H1 (cell line): ENCODE measurements around the gene ZDHHC20. TPM values are rescaled to one million over a fixed set of nuclear protein-coding genes. Genes with fewer than 3 reads are reported as not detected.
A peak's percentile ranks its signal among the peaks of the same experiment; 100 is the strongest.

Experiments
- ATF3 ChIP-seq: IDR thresholded peaks from 2 replicates; pipeline ENCODE4 v1.6.1; 2011; ENCODE audit warnings: low read depth, mild to moderate bottlenecking, low read length; ENCODE audit not compliant: insufficient read depth
- BACH1 ChIP-seq: IDR thresholded peaks from 2 replicates; pipeline ENCODE4 v1.6.1; 2012; ENCODE audit warnings: low read length, improper control_type of control experiment
- BCL11A ChIP-seq, 2 experiments: IDR thresholded peaks; one replicate each; pipeline ENCODE4 v1.6.1; 2011; ENCODE audit warnings: low read depth in 2 of 2, low read length in 2 of 2, mild to moderate bottlenecking in 2 of 2
- BRCA1 ChIP-seq: IDR thresholded peaks from 2 replicates; pipeline ENCODE4 v1.6.1; 2012; ENCODE audit warnings: low read depth, low read length, improper control_type of control experiment
- CHD1 ChIP-seq: IDR thresholded peaks from 2 replicates; pipeline ENCODE4 v1.6.1; 2012; ENCODE audit warnings: low read depth, low read length, improper control_type of control experiment
- CHD2 ChIP-seq: IDR thresholded peaks from 2 replicates; pipeline ENCODE4 v1.6.1; 2012; ENCODE audit warnings: low read length, improper control_type of control experiment
- GTF2F1 ChIP-seq: IDR thresholded peaks from 2 replicates; pipeline ENCODE4 v1.6.1; 2012; ENCODE audit warnings: low read depth, low read length, improper control_type of control experiment, borderline replicate concordance
- KDM1A ChIP-seq: fragments of 200-600, 300-600 bp; sonication (generic); IDR thresholded peaks from 2 replicates; pipeline ENCODE4 v1.7.1; 2016; ENCODE audit warnings: mild to moderate bottlenecking, low read length, borderline replicate concordance
- KDM5A ChIP-seq: fragments of 200-600 bp; IDR thresholded peaks from 2 replicates; pipeline ENCODE4 v1.7.1; 2012; ENCODE audit warnings: mild to moderate bottlenecking, low read length, inconsistent platforms, mixed read lengths
- MAFK ChIP-seq: IDR thresholded peaks from 2 replicates; pipeline ENCODE4 v1.6.1; 2012; ENCODE audit warnings: low read depth, mild to moderate bottlenecking, improper control_type of control experiment, low read length
- PHF8 ChIP-seq: fragments of 200-600 bp; sonication (generic); conservative IDR thresholded peaks from 2 replicates; pipeline ENCODE4 v1.7.1; 2012; ENCODE audit warnings: low read depth, mild to moderate bottlenecking, inconsistent platforms, low read length, moderate library complexity
- POLR2A ChIP-seq, 2 experiments: IDR thresholded peaks; 1 replicate in 1 of 2; 2 replicates in 1 of 2; pipeline ENCODE4 v1.6.1; 2011; ENCODE audit warnings: low read depth in 2 of 2, low read length in 2 of 2, mild to moderate bottlenecking in 2 of 2; ENCODE audit errors: control extremely low read depth in 1 of 2
- POLR2AphosphoS5 ChIP-seq: IDR thresholded peaks from 2 replicates; pipeline ENCODE4 v1.6.1; 2011; ENCODE audit warnings: low read depth, low read length
- RBBP5 ChIP-seq: IDR thresholded peaks from 2 replicates; pipeline ENCODE4 v1.7.1; 2012; ENCODE audit warnings: low read depth, mild to moderate bottlenecking, inconsistent platforms, low read length, moderate library complexity, borderline replicate concordance
- RFX5 ChIP-seq: IDR thresholded peaks from 2 replicates; pipeline ENCODE4 v1.6.1; 2011; ENCODE audit warnings: low read depth, low read length, improper control_type of control experiment, borderline replicate concordance
- SIRT6 ChIP-seq: IDR thresholded peaks from one replicate; pipeline ENCODE4 v1.7.1; 2012; ENCODE audit warnings: low read length, inconsistent platforms
- SIX5 ChIP-seq: IDR thresholded peaks from 2 replicates; pipeline ENCODE4 v1.6.1; 2011; ENCODE audit warnings: mild to moderate bottlenecking, low read depth, low read length
- SP2 ChIP-seq: IDR thresholded peaks from 2 replicates; pipeline ENCODE4 v1.6.1; 2012; ENCODE audit warnings: mild to moderate bottlenecking, low read length, inconsistent platforms
- TAF1 ChIP-seq: IDR thresholded peaks from 2 replicates; pipeline ENCODE4 v1.6.1; 2011; ENCODE audit warnings: mild to moderate bottlenecking, low read depth, low read length
- TAF7 ChIP-seq: optimal IDR thresholded peaks from 2 replicates; pipeline ENCODE3; 2011; ENCODE audit warnings: low read depth, mild to moderate bottlenecking, inconsistent platforms, low read length, moderate library complexity, borderline replicate concordance
- TBP ChIP-seq: IDR thresholded peaks from 2 replicates; pipeline ENCODE4 v1.6.1; 2011; ENCODE audit warnings: low read depth, low read length, improper control_type of control experiment
- TCF12 ChIP-seq: IDR thresholded peaks from 2 replicates; pipeline ENCODE4 v1.6.1; 2011; ENCODE audit warnings: low read depth, mild to moderate bottlenecking, low read length
- TEAD4 ChIP-seq: IDR thresholded peaks from 2 replicates; pipeline ENCODE4 v1.6.1; 2012; ENCODE audit warnings: low read depth, low read length, inconsistent platforms, mixed read lengths
- USF2 ChIP-seq: IDR thresholded peaks from 2 replicates; pipeline ENCODE4 v1.6.1; 2011; ENCODE audit warnings: low read length, improper control_type of control experiment
- polyA plus RNA-seq, 7 experiments: library from polyadenylated mRNA; depleted of rRNA in 3 of 7; stranded (reverse) in 5 of 7; unstranded in 2 of 7; fragments of >200 nt in 5 of 7; fragments of 200-250 nt in 2 of 7; gene quantifications; 1 replicate in 5 of 7; 2 replicates in 1 of 7; 4 replicates in 1 of 7; pipeline versions ENCODE4 v1.2.1 to v1.2.3, GENCODE V29; 2011 to 2013; ENCODE audit warnings: missing spikeins in 2 of 7, mixed read lengths in 2 of 7
- total RNA-seq: library from RNA; stranded (reverse); fragmentation: NEBNext Ultra II Directional; extraction: Animal tissue kit (Norgen Biotek cat#: 25700); gene quantifications from 2 replicates; pipeline ENCODE4 v1.2.1, GENCODE V29; 2021

Gene ZDHHC20
- total and polyA plus RNA-seq, 2 of the 8 experiments (the other 6 are each of a cell fraction or from before 2014, with no cell fraction given): 16.4 to 89.0 TPM

DNA sequence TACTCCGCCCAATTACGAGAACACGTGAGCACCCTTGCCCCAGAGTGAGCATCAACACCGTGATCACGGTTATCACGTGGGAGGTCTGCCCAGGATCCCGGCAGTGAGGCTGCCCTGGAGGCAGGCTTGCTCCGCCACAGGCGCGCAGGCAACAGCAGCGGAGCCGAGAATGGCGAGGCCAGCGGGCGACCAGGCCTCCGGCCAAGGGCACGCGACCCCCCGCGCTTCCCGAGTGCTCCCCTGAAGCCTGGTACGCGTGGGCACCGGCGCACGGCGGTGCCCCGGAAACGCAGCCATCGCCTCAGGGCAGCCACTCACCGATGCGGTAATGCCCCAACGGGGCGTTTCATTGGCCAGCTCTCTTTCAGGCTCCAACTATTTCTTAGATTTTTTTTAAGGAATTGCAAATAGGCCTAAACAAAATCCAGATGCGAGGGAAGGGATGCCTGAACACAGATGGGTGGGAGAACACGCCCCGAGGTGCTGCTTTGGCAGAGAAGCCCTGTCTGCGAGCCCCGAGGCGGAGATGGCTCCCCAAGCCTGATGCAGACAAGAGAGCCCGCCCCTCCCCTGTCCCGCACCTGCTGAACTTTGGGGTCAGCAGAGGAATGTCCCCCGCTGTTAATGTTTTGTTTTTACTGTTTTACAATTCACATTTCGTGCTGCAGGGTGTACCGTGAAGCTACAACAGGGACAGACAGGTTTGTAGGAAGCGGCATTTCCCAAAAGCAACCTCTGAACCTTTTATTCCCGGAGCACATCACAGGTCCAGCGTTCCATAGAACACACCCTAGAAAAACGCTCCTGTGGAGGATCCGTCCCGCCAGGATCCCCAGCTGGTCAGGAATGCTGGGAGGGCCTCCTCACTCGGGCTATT is 132.7 kb downstream of the ZDHHC20 start (continued):
- TF ChIP-seq TEAD4 (peak; percentile 85), TAF7 (peak; percentile 19), SP2 (no peak), POLR2A (IDR thresholded peaks at IDR 0.05; ENCODE audit: control extremely low read depth in 1 of 2, low read depth in 2 of 2, low read length in 2 of 2) (peak; percentile 57 to 83), BACH1 (no peak), KDM1A (0 out of 2 replicates have a peak, but pooled peaks have one; percentile 16), MAFK (no peak), BCL11A (IDR thresholded peaks at IDR 0.05; ENCODE audit: low read depth in 2 of 2, low read length in 2 of 2) (no peak), RBBP5 (no peak), TBP (no peak; the same call in none of the 2 replicates), KDM5A (no peak), CHD1 (no peak), TCF12 (peak; percentile 98), POLR2AphosphoS5 (peak; percentile 28; the same call in 1 of the 2 replicates), CHD2 (no peak), ATF3 (no peak), SIRT6 (no peak), USF2 (peak; percentile 78), GTF2F1 (no peak), BRCA1 (no peak), RFX5 (no peak), SIX5 (no peak), PHF8 (peak; percentile 71), TAF1 (peak; percentile 34)
